Activated CD8-positive, alpha-beta memory T cell treated with anti-CD3 and anti-CD28 coated beads, Interleukin-2, amount 50 U/mL, for 4 hours (primary cell): ENCODE data around the gene SYNC.
"Not testable (repeated sequence)": the region's sequence is repeated elsewhere in the genome, so short reads cannot be mapped to it uniquely, and the experiment has no call there.

ENCODE experiments used
- DNase-seq: peaks from one replicate; pipeline ENCODE4 v3.0.0-alpha.2; 2020

The SYNC gene

GRCh38 chr1:32719681-32720275 lies 17.2 kb upstream of the SYNC start:
- no peak for DNase-seq

GRCh38 chr1:32718527-32718926 lies 16.0 kb upstream of the SYNC start:
- DNase-seq, result no peak

- DNase-seq, result no peak
Measured at GRCh38 chr1:32718036-32718435, 15.5 kb upstream of the SYNC start.

GRCh38 chr1:32717503-32717902 lies 14.9 kb upstream of the SYNC start:
- DNase-seq, result no peak

GRCh38 chr1:32716312-32717148 lies 14.0 kb upstream of the SYNC start:
- DNase-seq, result no peak

GRCh38 chr1:32715901-32716311 lies 13.3 kb upstream of the SYNC start:
- no peak for DNase-seq

GRCh38 chr1:32714277-32714676 lies 11.7 kb upstream of the SYNC start:
- DNase-seq, result no peak

- DNase-seq, result no peak
Measured at GRCh38 chr1:32713081-32713480, 10.5 kb upstream of the SYNC start.

- not testable (repeated sequence) for DNase-seq
Measured at GRCh38 chr1:32711221-32711620, 8.7 kb upstream of the SYNC start.

GRCh38 chr1:32709476-32709875 lies 6.9 kb upstream of the SYNC start:
- DNase-seq, result no peak

- DNase-seq, result no peak
Measured at GRCh38 chr1:32709075-32709474, 6.5 kb upstream of the SYNC start.

- no peak for DNase-seq
Measured at GRCh38 chr1:32706491-32706890, 3.9 kb upstream of the SYNC start.

GRCh38 chr1:32705516-32705915 lies 2.9 kb upstream of the SYNC start:
- DNase-seq, result no peak

- DNase-seq, result no peak
Measured at GRCh38 chr1:32703479-32704291, 1.1 kb upstream of the SYNC start.

- DNase-seq, result no peak
Measured at GRCh38 chr1:32701951-32702598, 495 bp downstream of the SYNC start.

GRCh38 chr1:32701421-32701911 lies 1.1 kb downstream of the SYNC start:
- DNase-seq, result no peak

GRCh38 chr1:32696996-32697395 lies 5.6 kb downstream of the SYNC start:
- not testable (repeated sequence) for DNase-seq

GRCh38 chr1:32696041-32696440 lies 6.5 kb downstream of the SYNC start:
- no peak for DNase-seq

- no peak for DNase-seq
Measured at GRCh38 chr1:32695098-32695904, 7.3 kb downstream of the SYNC start.

GRCh38 chr1:32693455-32694174 lies 9.0 kb downstream of the SYNC start:
- DNase-seq, result no peak

GRCh38 chr1:32686387-32686786 lies 16.2 kb downstream of the SYNC start:
- no peak for DNase-seq
